ENCODE measurements around the gene HEXIM1. TPM values are rescaled to one million over a fixed set of nuclear protein-coding genes. Genes with fewer than 3 reads are reported as not detected.

HEXIM1 gene
- polyA plus RNA-seq, 1 donor = 43.8 TPM

DNA sequence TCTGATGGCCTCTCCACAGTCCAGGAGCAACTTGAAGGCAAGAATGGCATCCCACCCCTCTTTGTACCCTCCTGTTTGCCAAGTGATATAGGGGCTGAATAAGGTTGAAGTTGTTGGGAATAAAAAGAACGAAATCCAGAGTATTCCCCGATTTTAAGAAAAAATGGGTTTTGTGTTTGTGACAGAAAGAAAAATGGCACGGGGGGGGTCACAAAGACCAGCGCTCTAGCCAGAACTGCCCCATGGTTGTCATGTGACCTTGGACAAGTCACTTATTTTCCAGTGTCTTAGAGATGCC lies 1.7 kb upstream of the HEXIM1 start:
- DNase-seq = no peak

DNA sequence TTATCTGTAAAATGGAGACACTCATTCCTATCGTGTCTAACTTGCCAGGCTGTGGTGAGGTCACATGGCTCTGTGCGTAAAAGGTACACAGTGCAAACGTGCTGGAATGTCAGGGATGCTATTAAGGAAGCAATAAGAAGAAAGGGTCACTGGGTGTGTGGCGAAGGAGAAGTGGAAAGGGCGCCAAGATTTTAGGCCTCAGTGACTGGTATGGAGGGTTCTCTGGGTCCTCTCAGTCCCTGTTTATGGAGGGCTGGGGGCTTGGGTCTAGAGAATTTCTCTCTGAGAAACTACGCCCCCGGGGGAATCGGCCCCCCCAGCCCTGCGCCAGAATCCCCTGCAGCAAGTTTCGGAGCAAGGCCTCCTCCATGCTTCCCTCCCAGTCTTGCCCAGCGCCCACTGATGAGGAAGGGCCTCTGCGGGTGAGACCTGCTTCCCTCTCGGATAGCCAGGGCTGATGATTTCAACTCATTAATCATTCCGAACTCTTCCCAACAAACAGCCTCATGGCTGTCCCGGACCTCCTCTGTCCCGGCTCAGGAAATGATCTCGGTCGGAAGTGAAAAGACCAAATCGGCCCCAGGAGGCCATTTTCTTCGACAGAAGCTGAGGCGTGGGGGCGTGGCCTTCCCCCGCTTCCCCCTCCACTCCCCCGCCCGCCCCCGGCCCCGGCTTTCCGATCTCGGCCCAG lies 1.2 kb upstream of the HEXIM1 start:
- DNase-seq = no peak

DNA sequence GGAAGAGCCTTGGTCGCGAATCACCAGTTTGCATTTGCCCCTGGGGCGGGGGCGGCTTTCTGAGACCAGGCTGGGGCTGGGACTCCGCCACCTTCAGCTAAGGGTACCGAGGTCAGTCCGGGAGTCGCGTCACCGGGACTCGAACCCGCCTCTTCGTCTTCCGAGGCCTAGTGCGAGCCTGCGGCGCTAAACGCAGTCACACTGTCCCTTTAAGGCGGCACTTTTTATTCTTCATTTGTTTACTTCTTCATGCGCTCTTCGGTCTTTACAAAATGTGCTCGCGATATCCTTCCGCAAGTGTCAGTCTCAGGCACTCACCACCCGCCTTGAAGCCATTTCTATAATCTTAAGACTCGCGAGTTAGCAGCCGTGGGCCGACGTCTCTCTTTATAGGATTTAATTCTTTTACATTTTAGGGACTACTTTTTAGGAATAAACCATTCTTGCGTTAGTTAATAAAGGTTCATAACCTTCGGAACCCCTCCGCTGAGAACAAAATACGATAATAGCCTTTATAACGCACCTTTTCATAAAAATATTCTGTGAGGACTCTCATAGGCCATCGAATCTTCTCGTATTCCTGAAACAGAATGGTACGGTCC lies 593 bp upstream of the HEXIM1 start:
- peak; percentile 93 for DNase-seq

DNA sequence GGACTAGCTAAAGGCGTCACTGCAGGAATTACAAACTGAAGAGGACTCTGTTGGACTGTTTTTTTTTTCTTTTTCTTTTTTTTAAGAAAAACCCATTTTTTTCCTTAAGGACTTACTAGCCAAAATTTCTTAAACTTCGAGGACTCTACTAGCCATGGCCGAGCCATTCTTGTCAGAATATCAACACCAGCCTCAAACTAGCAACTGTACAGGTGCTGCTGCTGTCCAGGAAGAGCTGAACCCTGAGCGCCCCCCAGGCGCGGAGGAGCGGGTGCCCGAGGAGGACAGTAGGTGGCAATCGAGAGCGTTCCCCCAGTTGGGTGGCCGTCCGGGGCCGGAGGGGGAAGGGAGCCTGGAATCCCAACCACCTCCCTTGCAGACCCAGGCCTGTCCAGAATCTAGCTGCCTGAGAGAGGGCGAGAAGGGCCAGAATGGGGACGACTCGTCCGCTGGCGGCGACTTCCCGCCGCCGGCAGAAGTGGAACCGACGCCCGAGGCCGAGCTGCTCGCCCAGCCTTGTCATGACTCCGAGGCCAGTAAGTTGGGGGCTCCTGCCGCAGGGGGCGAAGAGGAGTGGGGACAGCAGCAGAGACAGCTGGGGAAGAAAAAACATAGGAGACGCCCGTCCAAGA lies 878 bp downstream of the HEXIM1 start:
- DNase-seq = peak; percentile 90

DNA sequence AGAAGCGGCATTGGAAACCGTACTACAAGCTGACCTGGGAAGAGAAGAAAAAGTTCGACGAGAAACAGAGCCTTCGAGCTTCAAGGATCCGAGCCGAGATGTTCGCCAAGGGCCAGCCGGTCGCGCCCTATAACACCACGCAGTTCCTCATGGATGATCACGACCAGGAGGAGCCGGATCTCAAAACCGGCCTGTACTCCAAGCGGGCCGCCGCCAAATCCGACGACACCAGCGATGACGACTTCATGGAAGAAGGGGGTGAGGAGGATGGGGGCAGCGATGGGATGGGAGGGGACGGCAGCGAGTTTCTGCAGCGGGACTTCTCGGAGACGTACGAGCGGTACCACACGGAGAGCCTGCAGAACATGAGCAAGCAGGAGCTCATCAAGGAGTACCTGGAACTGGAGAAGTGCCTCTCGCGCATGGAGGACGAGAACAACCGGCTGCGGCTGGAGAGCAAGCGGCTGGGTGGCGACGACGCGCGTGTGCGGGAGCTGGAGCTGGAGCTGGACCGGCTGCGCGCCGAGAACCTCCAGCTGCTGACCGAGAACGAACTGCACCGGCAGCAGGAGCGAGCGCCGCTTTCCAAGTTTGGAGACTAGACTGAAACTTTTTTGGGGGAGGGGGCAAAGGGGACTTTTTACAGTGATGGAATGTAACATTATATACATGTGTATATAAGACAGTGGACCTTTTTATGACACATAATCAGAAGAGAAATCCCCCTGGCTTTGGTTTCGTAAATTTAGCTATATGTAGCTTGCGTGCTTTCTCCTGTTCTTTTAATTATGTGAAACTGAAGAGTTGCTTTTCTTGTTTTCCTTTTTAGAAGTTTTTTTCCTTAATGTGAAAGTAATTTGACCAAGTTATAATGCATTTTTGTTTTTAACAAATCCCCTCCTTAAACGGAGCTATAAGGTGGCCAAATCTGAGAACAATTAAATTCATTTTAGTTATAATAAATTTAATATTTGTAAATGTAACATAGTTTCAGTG lies 1.7 kb downstream of the HEXIM1 start:
- DNase-seq = no peak

DNA sequence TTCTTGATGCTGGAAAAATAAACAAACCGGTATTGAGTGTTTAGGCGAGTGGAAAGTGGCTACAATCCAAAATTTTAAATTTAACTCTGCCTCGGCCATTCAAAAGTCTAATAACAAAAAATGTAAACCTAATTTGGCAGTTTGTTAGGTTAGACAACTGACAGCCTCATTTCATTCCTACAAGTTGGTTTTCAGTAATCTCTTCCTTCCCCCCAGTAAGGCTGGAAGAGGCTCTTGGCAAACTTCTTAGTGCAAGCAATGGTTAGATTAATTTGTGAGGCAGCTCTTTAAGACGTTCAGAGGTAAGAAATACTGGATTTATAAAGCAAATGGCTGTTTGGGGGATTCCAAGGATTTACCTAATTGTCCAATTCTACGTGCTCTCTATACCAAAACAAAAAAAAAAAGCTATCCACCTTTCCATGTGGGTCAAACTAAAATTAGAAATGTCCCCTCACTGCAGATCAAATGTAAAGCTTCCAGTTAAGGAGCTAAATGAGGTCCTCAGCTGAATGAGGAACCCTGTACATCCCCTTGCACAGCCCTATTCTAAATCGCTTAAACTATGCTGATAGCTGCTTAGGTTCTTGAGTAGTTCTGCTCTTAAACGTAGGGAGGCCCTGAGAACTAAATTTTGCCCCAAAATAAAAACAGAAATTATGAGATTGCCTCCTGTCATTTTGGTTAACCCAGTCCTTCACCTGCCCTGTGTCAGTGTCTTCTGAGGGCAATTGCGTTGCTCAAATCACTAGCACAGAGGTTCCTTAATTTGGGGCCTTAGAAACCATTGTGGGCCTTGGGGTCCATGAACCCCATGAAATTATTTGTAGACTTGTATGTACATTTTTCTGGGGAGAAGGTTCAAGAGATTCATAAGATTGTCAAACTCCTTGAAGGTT lies 2.9 kb downstream of the HEXIM1 start:
- no peak for DNase-seq

DNA sequence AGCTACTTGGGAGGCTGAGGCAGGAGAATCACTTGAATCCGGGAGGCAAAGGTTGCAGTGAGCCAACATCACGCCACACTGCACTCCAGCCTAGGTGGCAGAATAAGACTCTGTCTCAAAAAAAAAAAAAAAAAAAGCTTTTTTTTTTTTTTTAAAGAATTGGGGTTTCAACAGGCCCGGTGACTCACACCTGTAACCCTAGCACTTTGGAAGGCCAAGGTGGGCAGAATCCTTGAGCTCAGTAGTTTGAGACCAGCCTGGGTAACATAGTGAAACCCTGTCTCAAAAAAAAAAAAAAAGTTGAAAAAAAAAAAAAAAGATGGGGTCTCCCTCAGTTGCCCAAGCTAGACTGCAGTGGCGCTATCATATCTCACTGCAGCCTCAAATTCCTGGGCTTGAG lies 6.8 kb downstream of the HEXIM1 start:
- DNase-seq = no peak

DNA sequence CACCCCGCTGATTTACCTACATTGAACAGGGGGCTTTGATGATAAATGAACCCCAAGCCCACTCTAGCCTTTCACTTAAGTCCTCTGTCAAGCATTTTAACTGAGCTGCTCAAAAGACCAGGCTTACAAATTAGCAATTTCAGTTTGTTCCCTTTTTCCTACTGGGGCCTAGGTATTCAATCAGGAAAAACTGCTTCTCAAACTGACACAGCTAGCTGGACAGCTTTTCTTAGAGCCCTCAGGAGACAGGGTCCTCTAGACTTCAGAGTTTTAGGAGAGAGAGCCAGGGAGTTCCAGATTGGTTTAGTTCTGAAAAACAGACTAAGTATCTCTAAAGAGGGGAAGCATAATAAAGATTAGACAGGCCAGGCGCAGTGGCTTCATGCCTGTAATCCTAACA lies 7.2 kb downstream of the HEXIM1 start:
- no peak for DNase-seq

DNA sequence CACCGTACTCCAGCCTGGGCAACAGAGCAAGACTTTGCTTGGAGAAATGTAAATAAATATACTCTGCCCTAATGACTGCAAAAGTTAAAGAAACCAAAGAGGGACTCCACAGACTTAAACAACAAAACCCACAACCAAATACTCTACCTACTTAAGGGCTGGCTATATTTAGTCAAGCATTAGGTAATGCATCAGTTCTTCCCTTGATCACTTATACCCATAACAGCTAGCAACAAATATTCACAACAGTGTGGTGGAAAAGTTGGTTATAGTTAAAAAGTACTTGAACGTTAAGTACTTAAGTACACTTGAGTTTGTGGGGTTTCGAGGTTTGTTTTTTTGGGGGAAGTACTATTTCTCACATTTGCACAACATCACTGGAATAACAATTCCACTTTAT lies 8.0 kb downstream of the HEXIM1 start:
- DNase-seq = no peak

DNA sequence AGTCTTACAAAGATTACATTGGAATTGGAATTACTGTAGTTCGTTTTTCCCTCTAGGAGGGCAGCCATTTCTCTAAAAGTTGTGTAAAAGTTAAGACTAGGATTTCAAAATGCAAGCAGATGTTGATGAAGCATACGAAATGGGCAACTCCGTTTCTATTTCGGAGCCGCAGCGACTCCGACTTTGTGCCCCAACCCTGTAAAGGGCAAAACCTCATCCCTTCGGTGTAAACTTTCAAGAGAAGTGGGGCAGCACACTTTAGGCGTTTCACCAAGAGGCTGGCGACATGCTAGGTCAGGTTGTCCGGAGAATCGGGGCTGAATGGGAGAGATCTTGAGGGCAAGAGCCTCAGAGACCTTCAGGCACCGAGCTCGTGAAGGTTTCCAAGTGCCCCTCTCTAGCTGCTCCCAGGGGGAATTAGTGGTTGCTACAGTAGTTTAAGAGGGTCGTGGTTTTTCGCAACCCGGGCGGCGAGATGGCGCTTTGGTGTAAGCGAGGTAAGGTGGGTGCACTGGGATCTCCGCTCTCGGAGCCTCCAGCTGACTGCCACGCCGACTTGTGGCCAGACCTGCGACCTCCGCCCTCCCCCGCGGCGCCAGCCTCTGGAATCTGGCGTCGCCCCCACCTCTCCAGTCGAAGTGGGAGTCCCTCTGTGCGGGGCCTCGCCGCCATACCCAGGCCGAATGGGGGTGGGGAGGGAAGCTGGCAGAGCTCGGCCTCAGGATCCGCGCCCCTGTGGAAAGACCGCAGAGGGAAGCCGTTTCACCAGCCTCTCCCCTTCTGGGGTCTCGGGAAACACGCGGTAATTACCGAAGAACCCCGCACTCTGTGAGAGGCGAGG lies 12.4 kb downstream of the HEXIM1 start:
- DNase-seq = peak; percentile 86

DNA sequence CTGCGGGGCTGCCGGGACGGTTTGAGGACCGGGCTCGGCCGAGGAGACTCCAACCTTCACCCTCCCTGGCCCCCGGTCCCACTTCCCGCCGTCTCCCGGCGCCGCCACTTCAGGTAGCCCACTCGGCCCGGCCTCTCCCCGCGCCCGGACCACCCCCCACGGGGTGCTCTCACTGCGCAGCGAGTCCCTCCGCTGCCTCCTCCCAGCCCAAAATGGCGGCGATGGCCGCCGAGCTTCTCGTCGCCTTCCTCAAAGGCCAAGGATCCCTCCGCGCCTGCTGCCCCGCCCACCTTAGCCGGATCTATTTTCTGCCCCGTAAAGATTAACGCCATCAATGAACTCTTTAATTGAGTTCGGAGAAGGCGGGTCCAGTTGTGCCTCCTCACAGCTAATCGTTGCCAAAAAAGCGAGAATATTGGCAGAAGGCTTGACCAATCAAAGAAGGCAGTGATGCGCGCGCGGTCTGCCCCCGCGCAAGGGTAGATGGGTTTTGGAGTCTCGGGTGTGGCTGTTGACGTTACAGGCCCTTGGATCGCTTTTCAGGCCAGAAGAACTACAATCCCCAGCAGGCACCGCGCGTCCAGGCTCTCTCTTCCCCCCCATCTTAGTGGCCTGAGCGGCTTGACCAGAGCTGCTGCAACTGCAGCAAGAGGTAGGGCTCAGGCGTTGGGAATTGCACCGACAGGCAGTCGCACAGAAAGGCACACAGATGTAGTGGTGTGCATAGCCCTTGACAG lies 13.2 kb downstream of the HEXIM1 start, which contains the start of gene HEXIM2:
Gene HEXIM2, plus strand, starts transcription at position 588 of the 737 bp plus-strand sequence. CDS start 919 bp downstream, outside the sequence.
- DNase-seq = peak; percentile 100

DNA sequence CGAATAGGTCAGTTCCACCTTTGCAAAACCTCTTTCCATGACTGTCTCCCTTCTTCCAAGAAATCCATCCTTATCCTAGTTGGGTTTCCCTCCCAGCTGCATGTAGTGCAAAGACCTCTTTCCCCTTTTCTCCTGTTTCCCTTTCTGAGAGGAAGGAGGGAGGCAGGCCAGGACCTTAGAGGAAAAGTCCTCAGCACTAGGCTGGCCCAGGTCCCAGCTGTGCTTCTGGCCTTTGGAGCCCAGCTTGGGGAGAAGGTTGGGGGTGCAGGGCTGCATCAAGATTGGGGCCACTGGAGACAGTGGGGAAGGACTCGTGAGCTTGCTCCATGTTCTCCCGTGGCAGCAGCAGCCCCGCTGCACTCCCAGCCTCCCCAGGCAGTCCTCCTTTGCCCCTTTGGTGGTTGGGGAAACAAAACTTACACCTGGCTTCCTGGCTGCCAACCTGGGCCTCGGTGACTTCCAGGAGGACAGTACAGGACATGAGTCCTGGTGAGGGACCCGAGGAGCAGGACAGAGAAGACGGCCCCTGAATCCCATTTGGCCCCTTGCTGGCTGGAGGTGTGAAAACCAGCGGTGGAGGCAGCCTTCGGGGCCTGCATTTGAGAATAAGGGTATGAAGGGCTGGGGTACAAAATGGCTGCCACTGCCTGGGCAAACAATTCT lies 13.9 kb downstream of the HEXIM1 start:
- no peak for DNase-seq

DNA sequence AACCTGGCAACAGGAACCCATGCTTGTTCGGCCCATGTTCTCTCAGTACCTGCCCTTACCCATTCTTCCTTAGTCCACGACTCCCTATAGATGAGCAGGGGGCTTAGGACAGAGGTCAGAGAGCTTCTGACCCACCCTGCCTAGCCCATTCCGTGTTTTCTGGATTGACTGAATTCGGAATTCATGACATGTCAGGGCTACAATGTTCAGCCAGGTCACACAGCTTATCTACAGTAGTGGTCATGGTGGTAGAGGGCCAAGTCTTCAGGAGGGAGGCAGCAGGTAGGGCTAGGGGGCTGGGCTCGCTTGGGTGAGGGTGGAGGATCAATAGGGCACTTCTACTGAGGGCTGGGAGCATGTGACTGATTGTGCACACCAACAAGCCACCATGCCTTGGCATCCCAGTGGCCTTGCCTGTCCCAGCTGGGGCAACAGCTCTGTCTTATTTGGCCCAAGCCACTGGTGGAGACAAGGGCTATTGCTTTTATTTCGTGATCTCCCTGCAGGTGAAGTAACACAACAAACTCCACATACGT lies 16.5 kb downstream of the HEXIM1 start:
- no peak for DNase-seq

DNA sequence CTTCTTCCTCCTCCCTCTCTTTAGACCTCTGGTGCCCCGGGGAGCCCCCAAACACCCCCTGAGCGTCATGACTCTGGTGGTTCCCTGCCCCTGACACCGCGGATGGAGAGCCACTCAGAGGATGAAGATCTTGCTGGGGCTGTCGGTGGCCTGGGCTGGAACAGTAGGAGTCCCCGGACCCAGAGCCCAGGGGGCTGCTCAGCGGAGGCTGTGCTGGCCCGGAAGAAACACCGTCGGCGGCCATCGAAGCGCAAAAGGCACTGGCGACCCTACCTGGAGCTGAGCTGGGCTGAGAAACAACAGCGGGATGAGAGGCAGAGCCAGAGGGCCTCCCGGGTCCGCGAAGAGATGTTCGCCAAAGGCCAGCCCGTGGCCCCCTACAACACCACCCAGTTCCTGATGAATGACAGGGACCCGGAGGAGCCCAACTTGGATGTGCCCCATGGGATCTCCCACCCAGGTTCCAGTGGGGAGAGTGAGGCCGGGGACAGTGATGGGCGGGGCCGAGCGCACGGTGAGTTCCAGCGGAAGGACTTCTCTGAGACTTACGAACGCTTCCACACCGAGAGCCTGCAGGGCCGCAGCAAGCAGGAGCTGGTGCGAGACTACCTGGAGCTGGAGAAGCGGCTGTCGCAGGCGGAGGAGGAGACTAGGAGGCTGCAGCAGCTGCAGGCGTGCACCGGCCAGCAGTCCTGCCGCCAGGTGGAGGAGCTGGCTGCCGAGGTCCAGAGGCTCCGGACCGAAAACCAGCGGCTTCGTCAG lies 20.9 kb downstream of the HEXIM1 start:
- DNase-seq = no peak

DNA sequence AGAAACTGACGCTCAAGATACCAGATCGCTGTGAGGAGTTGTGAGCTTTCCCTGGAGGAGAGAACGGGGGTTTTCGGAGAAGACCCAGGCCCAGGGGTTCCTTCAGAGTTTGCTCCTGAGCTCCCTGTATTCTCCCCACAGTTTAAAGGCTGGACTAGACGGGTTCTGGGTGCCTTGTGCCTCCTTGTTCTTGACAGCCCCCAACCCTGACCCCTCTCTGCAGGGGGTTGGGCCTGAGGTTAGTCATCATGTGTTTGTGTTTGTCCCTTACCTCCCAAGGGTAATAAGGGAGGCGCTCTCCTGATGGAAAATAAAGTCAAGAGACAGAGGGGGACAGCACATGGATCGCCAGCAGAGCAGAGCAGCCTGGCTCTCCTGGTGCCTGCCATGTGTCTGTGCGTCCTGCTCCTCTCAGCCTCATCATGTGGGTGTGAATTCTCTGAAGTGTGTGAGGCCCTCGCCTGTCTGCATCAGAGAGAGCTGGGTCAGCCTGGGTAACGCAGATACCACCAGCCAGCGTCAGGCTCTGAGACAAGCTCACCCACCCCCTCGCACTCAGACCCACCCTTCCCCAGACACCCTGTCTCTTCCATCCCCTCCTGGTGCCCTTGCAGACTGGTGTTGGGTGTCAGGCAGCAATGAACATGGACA lies 22.1 kb downstream of the HEXIM1 start:
- DNase-seq = no peak

DNA sequence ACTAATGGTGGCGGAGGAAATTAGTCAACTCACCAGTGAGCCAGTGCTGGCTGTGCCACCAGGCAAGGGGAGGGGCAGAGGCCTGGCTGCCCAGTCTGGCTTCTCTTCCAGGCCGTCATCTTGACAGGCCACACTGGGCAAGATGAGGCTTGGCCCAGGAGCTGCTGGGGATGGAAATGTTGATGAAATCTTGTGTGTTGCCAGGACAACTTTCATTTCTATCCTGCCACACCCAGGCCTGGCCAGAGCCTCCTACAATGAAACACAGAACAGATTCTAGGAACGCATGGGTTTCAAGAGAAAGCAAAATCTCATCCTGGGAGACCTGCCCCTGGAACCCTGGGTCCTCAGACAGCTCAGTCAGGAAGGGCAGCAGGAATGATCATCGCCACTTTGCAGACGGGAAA lies 22.7 kb downstream of the HEXIM1 start:
- no peak for DNase-seq
